BJ (cell line): Measurements from ENCODE around the gene SPP2. TPM values are rescaled to one million over a fixed set of nuclear protein-coding genes. Genes with fewer than 3 reads are reported as not detected.

Experiments used
- CTCF ChIA-PET: fragments of 350-600 bp; formaldehyde crosslinking; extraction: SDS; loops from one replicate; lab custom pipeline; 2021; ENCODE audit warnings: antibody characterized with exemption, inconsistent platforms; lab: Yijun Ruan, JAX
- POLR2A ChIA-PET: fragments of 300-600 bp; sonication (Branson Sonifier 250); formaldehyde crosslinking; extraction: SDS; loops from one replicate; lab custom pipeline; 2021; ENCODE audit warnings: antibody characterized with exemption; lab: Charles Lee
- DNase-seq: peaks from one replicate; pipeline ENCODE4 v3.0.0-alpha.2; 2011; ENCODE audit warnings: low read depth
- H3K27me3 ChIP-seq: 2 replicates; pipeline ENCODE4 v1.6.0; 2011; ENCODE audit warnings: low read length; ENCODE audit not compliant: control insufficient read depth, insufficient read depth
- H3K36me3 ChIP-seq: 2 replicates; pipeline ENCODE4 v1.5.1; 2011; ENCODE audit warnings: low read length; ENCODE audit not compliant: control insufficient read depth, insufficient read depth
- H3K4me3 ChIP-seq: 2 replicates; pipeline ENCODE4 v1.5.1; 2011; ENCODE audit warnings: low read depth, mild to moderate bottlenecking, control low read depth, low read length
- polyA plus RNA-seq: library from polyadenylated mRNA; depleted of rRNA; stranded (reverse); fragments of >200 nt; gene quantifications from 2 replicates; pipeline ENCODE4 v1.2.3, GENCODE V29; 2011
- TF ChIP-seq, protein P1 (sequence below): IDR thresholded peaks from 2 replicates; pipeline ENCODE4 v1.5.1; 2011; ENCODE audit warnings: low read depth, mild to moderate bottlenecking, control low read depth, inconsistent platforms, low read length, moderate library complexity; ENCODE audit not compliant: insufficient read depth

SPP2 gene
- polyA plus RNA-seq, 1 experiment = not detected

DNA sequence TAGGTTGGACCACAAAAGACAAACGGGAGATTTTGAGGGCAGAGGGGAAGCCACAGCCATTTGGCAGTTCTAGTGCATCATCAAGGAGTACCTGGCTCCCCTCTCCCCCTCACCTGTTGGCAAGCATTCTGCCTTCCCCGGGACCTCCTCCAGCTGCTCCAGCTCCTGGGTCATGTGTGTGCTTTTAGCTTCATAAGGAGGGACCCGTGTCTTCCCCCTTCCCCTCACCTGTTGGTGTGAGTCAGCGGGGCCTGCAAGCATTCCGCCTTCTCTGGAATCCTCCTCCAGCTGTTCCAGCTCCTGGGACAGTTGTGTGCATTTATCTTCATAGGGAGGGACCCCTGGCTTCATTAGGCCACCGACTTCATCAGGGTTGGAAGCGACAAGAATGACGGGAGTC lies 58.8 kb downstream of the SPP2 start:
- Histone ChIP-seq H3K36me3 (no peaks in the 10 kb centered on the region), H3K4me3 (no peak overlapping the region), H3K27me3 (no peaks in the 10 kb centered on the region)
- POLR2A ChIA-PET = no interaction called here
- no peak for DNase-seq
- CTCF ChIA-PET = interaction anchor here (1.1 to 1.4 kb wide), 2 partner anchors 14 to 149 kb away, joined by 3 read pairs; no protein-coding TSS in a partner anchor
- TF ChIP-seq, protein P1, sequence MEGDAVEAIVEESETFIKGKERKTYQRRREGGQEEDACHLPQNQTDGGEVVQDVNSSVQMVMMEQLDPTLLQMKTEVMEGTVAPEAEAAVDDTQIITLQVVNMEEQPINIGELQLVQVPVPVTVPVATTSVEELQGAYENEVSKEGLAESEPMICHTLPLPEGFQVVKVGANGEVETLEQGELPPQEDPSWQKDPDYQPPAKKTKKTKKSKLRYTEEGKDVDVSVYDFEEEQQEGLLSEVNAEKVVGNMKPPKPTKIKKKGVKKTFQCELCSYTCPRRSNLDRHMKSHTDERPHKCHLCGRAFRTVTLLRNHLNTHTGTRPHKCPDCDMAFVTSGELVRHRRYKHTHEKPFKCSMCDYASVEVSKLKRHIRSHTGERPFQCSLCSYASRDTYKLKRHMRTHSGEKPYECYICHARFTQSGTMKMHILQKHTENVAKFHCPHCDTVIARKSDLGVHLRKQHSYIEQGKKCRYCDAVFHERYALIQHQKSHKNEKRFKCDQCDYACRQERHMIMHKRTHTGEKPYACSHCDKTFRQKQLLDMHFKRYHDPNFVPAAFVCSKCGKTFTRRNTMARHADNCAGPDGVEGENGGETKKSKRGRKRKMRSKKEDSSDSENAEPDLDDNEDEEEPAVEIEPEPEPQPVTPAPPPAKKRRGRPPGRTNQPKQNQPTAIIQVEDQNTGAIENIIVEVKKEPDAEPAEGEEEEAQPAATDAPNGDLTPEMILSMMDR = no peak

DNA sequence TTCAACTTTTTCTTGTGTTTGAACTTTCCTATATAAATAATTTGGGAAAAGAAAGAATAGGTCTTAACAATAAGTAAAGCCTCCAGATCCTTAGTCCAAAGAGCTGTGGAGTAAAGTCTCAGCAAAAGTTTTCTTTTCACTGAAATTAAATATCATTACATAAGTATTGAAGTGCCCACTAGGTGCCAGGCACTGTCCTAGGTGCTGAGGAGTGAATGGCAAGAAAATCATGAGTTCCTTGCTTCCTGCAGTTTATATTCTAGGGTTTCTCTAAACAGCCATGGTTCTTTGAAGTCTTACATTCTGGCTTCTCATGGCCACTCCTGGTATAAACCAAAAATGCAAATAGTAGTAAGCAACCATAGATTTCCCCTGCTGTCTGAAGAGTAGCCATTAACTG lies 59.7 kb downstream of the SPP2 start:
- POLR2A ChIA-PET = no interaction called here
- Histone ChIP-seq H3K36me3 (no peaks in the 10 kb centered on the region), H3K4me3 (no peak overlapping the region), H3K27me3 (no peaks in the 10 kb centered on the region)
- TF ChIP-seq, protein P1 = no peak
- no peak for DNase-seq
- CTCF ChIA-PET = no interaction called here

DNA sequence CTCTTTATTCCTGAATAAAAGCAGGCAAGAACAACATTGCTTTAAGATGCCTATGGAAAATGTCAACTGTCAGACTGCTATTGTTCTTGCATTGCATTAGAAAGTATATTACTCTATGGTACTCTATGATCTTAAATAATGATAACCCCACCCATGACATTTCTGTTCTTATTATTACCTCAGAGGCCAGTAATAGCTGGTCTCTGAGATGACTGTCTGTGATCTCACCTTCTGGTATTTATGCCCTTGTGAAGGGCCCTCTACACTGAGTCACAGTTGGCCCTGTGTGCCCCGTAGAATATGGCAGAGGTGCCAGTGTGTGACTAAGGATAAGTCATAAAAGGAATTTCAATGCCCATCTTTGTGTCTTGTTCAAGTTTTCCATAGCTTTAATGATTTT lies 61.0 kb downstream of the SPP2 start:
- Histone ChIP-seq H3K4me3 (no peak overlapping the region), H3K27me3 (no peaks in the 10 kb centered on the region), H3K36me3 (no peaks in the 10 kb centered on the region)
- ChIA-PET POLR2A (no interaction called here), CTCF (interaction anchor here (1.4 kb wide), 1 partner anchor 178 kb away, joined by 4 read pairs; no protein-coding TSS in a partner anchor)
- no peak for DNase-seq
- TF ChIP-seq, protein P1 = no peak

DNA sequence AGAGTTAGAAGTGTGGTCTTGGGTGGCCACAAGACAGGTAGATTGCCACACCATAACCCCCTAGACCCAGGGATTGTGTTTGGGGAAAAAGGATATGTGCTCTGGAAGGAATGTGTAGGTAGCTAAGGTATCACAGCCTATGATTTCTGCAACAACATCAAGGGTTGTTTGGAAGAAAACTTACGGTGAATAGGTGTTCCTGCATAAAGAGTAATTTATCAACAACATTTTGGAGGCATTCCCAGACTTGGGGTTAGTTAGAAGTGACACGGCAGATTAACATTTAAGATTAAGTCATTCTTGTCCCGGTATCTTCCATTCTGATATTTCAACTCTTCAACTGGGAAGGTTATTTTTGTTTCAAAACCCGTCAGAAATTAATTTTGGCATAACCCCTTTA lies 65.5 kb downstream of the SPP2 start:
- ChIA-PET POLR2A (no interaction called here), CTCF (interaction anchor here (1.1 to 1.9 kb wide), 2 partner anchors 15 to 996 kb away, joined by 3 to 7 read pairs; no protein-coding TSS in a partner anchor)
- TF ChIP-seq, protein P1 = no peak
- Histone ChIP-seq H3K27me3 (no peaks in the 10 kb centered on the region), H3K4me3 (no peak overlapping the region), H3K36me3 (no peaks in the 10 kb centered on the region)
- no peak for DNase-seq

DNA sequence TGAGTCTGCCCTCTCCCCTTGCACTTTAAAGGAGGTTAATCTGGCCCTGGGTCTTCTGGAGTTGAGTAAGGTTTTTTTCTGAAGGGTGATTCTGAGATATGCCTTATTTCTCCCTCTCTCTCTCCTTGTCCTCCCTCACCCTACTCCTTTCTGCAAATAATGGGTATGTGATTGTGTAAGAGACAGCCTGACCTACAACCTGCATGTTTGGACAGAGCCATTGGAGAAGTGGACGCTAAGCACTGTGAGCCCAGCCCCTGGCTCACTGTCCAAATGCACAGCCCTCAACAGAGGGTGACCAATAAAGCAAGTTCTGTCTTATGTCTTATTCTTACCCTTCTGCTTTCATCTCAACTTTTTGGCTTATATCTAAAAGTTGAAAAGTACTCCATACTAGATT lies 71.5 kb downstream of the SPP2 start:
- H3K27me3 ChIP-seq = 0 out of 2 replicates have a peak, but pooled peaks cover 3% of the 10 kb centered on the region
- no peak overlapping the region for H3K4me3 ChIP-seq
- DNase-seq = no peak
- TF ChIP-seq, protein P1 = no peak
- ChIA-PET POLR2A (no interaction called here), CTCF (no interaction called here)
- no peaks in the 10 kb centered on the region for H3K36me3 ChIP-seq
